ENCODE results near the gene LACTB.

The LACTB gene

GRCh38 chr15:63178034-63178433 is 56.4 kb downstream of the LACTB start:
- DNase-seq (ENCODE audit: low spot score): no peak

GRCh38 chr15:63180746-63181145 is 59.1 kb downstream of the LACTB start:
- DNase-seq (ENCODE audit: low spot score): no peak

DNA sequence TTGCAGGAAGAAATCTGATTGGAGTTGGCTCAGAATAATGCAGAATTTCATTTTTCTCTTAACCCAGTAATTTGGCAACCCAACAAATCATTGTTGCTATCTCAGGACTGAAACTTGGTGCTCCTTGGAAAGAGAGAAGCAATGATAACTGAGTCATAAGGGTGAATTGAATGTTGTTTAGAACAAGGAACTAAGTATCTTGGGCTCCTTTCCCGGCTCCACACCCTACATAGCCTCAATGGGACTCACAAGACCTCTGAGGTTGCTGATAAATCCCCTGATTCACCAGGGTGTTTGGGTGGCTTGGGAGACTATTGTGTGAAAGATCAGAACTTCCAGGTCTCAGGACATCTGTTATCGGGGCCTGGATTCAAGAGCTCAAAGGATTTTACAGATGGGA is 60.0 kb downstream of the LACTB start:
- no peak for DNase-seq (ENCODE audit: low spot score)

DNA sequence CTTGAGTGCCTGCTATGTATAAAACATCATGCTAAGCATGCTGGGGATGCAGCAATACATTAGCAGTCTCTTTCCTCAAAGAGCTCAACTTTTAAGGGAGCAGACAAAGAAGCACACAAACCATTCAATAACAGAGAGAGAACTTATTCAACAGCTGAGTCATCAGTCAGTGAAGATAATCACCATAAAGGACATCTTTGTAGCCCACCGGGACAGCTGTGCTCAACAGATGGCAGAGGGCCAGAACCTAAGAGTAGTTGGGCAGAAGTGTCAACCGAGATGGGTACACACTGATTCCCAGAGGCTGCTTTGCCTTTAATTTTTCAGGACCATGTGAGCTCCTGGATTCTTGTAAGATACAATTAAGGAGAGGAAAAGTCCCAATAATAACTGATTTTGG is 63.5 kb downstream of the LACTB start:
- DNase-seq (ENCODE audit: low spot score): no peak

DNA sequence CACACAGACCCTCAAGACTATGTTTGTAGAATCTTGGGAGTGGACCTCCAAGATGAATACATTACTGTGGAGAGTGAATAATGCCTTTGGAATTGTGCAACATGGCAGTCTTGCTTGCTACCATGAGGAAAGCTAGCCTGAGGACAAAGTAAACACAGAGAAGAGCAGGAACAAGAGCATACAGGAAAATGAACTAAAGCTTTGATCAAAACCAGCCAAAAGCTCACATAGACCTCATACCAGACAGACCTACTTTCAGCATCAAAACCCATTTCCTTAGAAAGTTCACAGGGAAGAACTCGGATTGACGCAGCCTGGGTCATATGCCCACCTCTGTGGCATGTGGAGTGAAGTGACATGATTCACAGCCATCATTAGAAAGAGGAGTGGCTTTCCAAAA is 64.4 kb downstream of the LACTB start:
- DNase-seq (ENCODE audit: low spot score): no peak

DNA sequence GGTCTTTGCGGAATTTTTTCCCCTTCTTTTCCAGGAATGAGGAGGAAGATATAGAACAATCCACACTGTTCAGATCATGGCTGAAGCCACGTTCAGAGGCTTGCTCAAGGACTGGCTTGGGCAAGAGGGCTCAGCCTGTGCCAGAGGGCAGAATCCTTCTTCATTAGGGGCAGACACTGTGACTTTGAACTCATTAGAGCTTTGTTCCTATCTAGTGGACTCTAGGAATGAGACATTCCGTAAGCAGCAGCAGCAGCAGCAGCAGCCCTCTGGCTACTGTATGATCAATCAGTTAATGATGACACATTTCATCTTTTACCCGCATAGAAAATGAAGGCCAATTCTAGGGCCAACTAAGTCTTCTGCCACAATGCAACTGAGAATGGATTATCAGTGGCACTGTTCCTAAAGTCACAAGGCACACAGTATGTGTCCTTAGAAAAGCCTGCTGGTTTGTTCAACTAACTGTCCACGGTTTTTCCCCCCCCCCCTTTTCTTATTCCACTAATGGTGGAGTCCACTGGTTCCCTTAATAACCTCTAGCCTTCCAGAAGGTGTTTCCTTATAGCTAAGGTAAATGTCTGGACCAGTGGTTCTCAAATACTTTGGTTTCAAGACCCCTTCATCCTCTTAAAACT is 66.0 kb downstream of the LACTB start:
- DNase-seq (ENCODE audit: low spot score): no peak

DNA sequence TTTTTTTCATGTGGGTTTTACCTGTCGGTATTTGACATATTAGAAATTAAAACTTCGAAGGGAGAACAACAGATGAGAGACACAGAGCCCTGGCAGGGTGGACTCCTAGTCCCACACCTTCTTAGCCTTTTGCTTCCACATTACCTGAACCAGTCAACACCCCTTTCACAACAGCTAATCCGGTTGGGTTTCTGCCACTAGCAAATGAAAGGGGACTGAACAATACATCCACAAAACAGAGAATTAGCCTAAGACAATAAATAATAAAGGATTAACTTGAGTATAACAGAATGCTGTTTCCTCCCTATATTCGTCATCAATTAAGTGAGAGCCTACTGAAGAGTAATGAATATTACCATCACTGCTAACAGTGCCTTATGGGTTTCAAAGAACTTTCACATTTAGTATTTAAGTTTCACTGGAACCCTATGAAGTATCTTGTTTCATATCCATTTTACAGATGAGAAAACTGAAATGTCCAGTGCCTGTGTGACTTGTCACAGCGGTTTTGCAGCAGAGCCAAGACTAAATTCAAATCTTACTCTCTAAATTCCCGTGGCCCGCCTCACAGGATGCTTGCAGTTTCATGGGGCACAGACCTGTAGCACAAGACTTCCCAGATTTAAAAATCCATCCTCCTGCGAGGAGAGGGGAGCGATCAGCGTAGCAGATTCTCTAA is 66.7 kb downstream of the LACTB start:
- no peak for DNase-seq (ENCODE audit: low spot score)

- peak; percentile 80 for DNase-seq (ENCODE audit: low spot score)
Measured at GRCh38 chr15:63188926-63189871, 67.5 kb downstream of the LACTB start, which contains the start of gene RAB8B. RAB8B (plus strand) TSS chr15:63189606; CDS start chr15:63189625, 19 bp downstream.

DNA sequence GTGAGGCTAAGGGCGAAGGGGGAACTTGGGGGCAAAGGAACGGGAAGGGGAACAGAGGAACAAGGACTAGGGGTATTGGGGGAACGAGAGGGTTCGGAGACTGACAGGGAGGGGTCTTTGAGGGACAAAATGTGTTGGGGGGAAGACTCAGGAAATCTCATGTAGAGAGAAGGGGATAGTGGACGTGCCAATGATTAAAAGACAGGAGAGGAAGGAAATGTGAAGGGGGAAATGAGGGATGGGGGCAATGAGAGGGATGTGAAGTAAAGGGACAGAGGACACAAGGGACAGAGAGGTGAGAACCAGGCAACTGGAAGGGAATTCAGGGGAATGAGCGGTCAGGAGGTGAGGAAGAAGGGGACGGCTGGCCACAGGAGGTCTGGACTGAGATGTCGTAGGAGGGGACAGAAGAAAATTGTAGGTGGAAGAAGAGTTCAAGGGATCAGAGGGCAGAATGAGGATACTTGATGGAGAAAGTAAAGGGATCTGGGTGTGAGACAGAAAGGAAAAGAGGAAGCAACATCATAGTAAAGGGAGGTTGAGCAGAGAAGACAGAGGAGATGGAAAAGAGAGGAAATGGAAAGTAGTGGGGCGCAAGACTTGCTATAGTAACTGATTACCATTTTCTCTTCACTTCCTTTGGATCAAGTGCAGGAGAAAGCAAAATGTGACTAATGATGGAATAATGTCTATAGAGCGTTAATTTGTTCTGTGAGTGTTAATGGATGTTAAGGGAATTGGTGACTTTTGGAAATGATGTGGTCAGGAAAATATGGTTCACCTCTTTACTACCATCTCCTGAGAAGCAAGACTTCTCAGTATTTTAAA is 68.5 kb downstream of the LACTB start:
- DNase-seq (ENCODE audit: low spot score): no peak

DNA sequence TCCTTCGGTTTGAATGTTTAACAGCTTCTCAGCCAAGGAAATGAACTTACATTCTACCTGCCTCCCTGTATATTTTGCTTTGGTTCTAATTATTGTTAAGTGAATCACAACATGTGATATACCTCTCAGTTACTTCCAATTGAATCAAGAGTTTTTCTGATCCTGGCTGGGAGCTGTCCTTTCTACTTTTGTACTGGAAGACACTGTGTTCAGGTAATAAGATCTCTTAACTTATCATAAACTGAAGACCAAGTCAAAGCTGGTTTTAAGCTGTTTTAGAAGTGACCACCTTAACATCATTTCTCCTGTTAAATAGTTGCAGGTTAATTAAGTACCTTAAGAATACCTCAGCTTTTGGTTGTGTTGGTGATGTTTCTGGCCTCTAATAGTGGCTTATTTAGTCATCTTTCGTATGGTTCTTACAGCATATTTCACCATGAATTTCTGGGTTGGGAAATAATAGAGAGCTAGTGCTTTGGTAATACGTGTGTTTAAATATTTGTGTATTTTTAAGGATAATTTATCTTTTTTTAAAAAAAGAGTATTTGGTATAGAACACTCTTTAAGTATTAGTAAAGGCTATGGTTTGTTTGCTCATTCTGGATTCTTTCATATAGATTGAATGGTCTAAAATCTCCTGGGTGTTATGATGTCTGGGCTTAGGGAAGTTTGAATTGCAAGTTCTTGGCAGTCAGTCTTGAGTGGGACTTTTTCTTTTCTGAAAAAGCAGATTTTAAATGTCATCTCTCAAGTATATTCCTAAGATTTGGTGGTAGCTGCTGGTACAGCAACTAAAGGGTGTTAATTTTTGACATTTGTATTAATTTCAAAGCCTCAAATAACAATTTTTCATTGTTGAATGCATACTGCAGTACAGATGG is 69.3 kb downstream of the LACTB start:
- no peak for DNase-seq (ENCODE audit: low spot score)

Data from HuH-7 (cell line).